A549 (cell line): ENCODE results near the gene TFF1. TPM values are rescaled to one million over a fixed set of nuclear protein-coding genes. Genes with fewer than 3 reads are reported as not detected.

Experiments used
- ATAC-seq, 2 experiments: fragments of 200-7000 bp in 1 of 2; fragments of >200 bp in 1 of 2; cut with Nextera tagmentation in 1 of 2; cut with Tn5 transposase in 1 of 2; 3 replicates each; pipeline versions ENCODE4 v1.8.0 to v1.9.1; 2018 to 2020; ENCODE audit warnings: mild to moderate bottlenecking in 1 of 2, moderate library complexity in 1 of 2
- CTCF ChIA-PET: fragments of 300-600 bp; sonication (Branson Sonifier 250); formaldehyde crosslinking; extraction: SDS; loops from one replicate; lab custom pipeline; 2021; ENCODE audit warnings: antibody characterized with exemption, inconsistent platforms; lab: Yijun Ruan, JAX
- POLR2A ChIA-PET: fragments of 350-600 bp; formaldehyde crosslinking; extraction: SDS; loops from one replicate; lab custom pipeline; 2021; ENCODE audit warnings: antibody characterized with exemption, inconsistent platforms; lab: Yijun Ruan, JAX
- DNase-seq, 2 experiments: peaks; one replicate each; pipeline versions ENCODE4 v3.0.0 to v3.0.0-alpha.2; 2011 to 2016; ENCODE audit warnings: low read depth in 1 of 2, low spot score in 1 of 2
- FAIRE-seq: peaks from 2 replicates; lab custom pipeline; 2011; peaks lifted over from hg19 to GRCh38; lab: Jason Lieb, UNC
- H3K27ac ChIP-seq, 2 experiments: fragments of >200 bp; sonication (Bioruptor Twin); formaldehyde crosslinking; 3 replicates each; pipeline ENCODE4 v1.5.1; 2016 to 2017
- H3K4me1 ChIP-seq: fragments of >200 bp; sonication (Bioruptor Twin); formaldehyde crosslinking; 3 replicates; pipeline ENCODE4 v1.6.1; 2016
- H3K4me2 ChIP-seq: fragments of >200 bp; sonication (Bioruptor Twin); formaldehyde crosslinking; 3 replicates; pipeline ENCODE4 v1.6.1; 2016
- H3K4me3 ChIP-seq: fragments of >200 bp; sonication (Bioruptor Twin); formaldehyde crosslinking; 3 replicates; pipeline ENCODE4 v1.5.1; 2016
- H3K9me3 ChIP-seq: fragments of >200 bp; sonication (Bioruptor Twin); formaldehyde crosslinking; 3 replicates; pipeline ENCODE4 v1.6.1; 2016
- BHLHE40 ChIP-seq: IDR thresholded peaks from 2 replicates; pipeline ENCODE4 v1.6.1; 2012; ENCODE audit warnings: low read depth, low read length, inconsistent platforms
- CBX2 ChIP-seq: fragments of 200-600 bp; sonication (generic); IDR thresholded peaks from 2 replicates; pipeline ENCODE4 v1.6.1; 2016; ENCODE audit warnings: low read depth, mild to moderate bottlenecking, borderline replicate concordance
- CBX8 ChIP-seq: fragments of 200-600 bp; sonication (generic); IDR thresholded peaks from 2 replicates; pipeline ENCODE4 v1.6.1; 2016
- CHD2 ChIP-seq: fragments of 150-350 bp; IDR thresholded peaks from 2 replicates; pipeline ENCODE4 v1.6.1; 2014; ENCODE audit warnings: low read length; ENCODE audit not compliant: partially characterized antibody
- EHF ChIP-seq: fragments of 250-450 bp; sonication (Bioruptor Pico); IDR thresholded peaks from 2 replicates; pipeline ENCODE4 v1.5.0; 2020; ENCODE audit warnings: mild to moderate bottlenecking
- FOSB ChIP-seq: fragments of 250-450 bp; sonication (Bioruptor Pico); IDR thresholded peaks from 2 replicates; pipeline ENCODE4 v1.5.0; 2020; ENCODE audit warnings: mild to moderate bottlenecking, moderate library complexity
- GATA3 ChIP-seq: IDR thresholded peaks from 2 replicates; pipeline ENCODE4 v1.6.1; 2012; ENCODE audit warnings: borderline replicate concordance
- HEYL ChIP-seq: fragments of 250-450 bp; sonication (Bioruptor Pico); IDR thresholded peaks from 2 replicates; pipeline ENCODE4 v1.8.0; 2021; ENCODE audit warnings: mild to moderate bottlenecking, moderate library complexity
- HMGXB4 ChIP-seq: fragments of 250-450 bp; sonication (Bioruptor Pico); IDR thresholded peaks from 2 replicates; pipeline ENCODE4 v1.5.0; 2021; ENCODE audit warnings: mild to moderate bottlenecking, moderate library complexity, borderline replicate concordance
- HOXA7 ChIP-seq: fragments of 250-450 bp; sonication (Bioruptor Pico); IDR thresholded peaks from 2 replicates; pipeline ENCODE4 v1.5.0; 2020; ENCODE audit warnings: mild to moderate bottlenecking, moderate library complexity
- MAX ChIP-seq: IDR thresholded peaks from 2 replicates; pipeline ENCODE4 v1.6.1; 2012
- NFE2L2 ChIP-seq: fragments of 150-350 bp; conservative IDR thresholded peaks from 2 replicates; pipeline ENCODE4 v1.6.1; 2014; ENCODE audit warnings: low read length
- PHF8 ChIP-seq: fragments of 200-600 bp; sonication (generic); IDR thresholded peaks from 2 replicates; pipeline ENCODE4 v1.6.1; 2016; ENCODE audit warnings: low read depth, mild to moderate bottlenecking, antibody characterized with exemption, moderate library complexity, borderline replicate concordance
- POLR2A ChIP-seq: IDR thresholded peaks from 2 replicates; pipeline ENCODE4 v1.6.1; 2012; ENCODE audit warnings: mild to moderate bottlenecking, low read length
- POLR2AphosphoS2 ChIP-seq: conservative IDR thresholded peaks from 2 replicates; pipeline ENCODE4 v1.6.1; 2012; ENCODE audit warnings: low read length, improper control_type of control experiment, inconsistent platforms
- RCOR1 ChIP-seq: fragments of 150-350 bp; IDR thresholded peaks from 2 replicates; pipeline ENCODE4 v1.6.1; 2014; ENCODE audit warnings: antibody characterized with exemption, low read length, low read depth
- REST ChIP-seq: fragments of 200-600 bp; sonication (generic); IDR thresholded peaks from 2 replicates; pipeline ENCODE4 v1.6.1; 2016; ENCODE audit warnings: antibody characterized with exemption, mild to moderate bottlenecking, moderate library complexity
- RFX5 ChIP-seq: fragments of 450-650 bp; IDR thresholded peaks from 2 replicates; pipeline ENCODE4 v1.7.1; 2014; ENCODE audit warnings: antibody characterized with exemption, mild to moderate bottlenecking, moderate library complexity
- SMC3 ChIP-seq: fragments of >200 bp; sonication (Bioruptor Twin); formaldehyde crosslinking; IDR thresholded peaks from 3 replicates; pipeline ENCODE4 v1.6.1; 2018; ENCODE audit warnings: inconsistent platforms
- SREBF2 ChIP-seq: fragments of 450-650 bp; IDR thresholded peaks from 2 replicates; pipeline ENCODE4 v1.6.1; 2014; ENCODE audit warnings: mild to moderate bottlenecking, moderate library complexity
- ZC3H11A ChIP-seq: fragments of 450-650 bp; IDR thresholded peaks from 2 replicates; pipeline ENCODE4 v1.6.1; 2014; ENCODE audit warnings: antibody characterized with exemption, mild to moderate bottlenecking
- WGBS: methylation state at CpG from one replicate; pipeline ENCODE4 v1.1.6; 2017; ENCODE audit errors: missing lambda C conversion rate; 5-methylcytosine and 5-hydroxymethylcytosine counted together
- polyA plus RNA-seq, 4 experiments: library from polyadenylated mRNA; depleted of rRNA in 3 of 4; stranded (reverse); fragments of >200 nt; fragmentation: RNase III in 1 of 4; extraction: RNeasy Plus Mini Kit Qiagen cat#74134 plus additional on column Dnase treatment in 1 of 4; gene quantifications; 2 replicates in 3 of 4; 3 replicates in 1 of 4; pipeline ENCODE4 v1.2.3, GENCODE V29; 2011 to 2017
- TF ChIP-seq, protein P1 (sequence below): fragments of >200 bp; sonication (Bioruptor Twin); formaldehyde crosslinking; IDR thresholded peaks from 2 replicates; pipeline ENCODE4 v1.6.1; 2016

TFF1 gene
- polyA plus RNA-seq, 2 of the 4 experiments (the other 2 are of a cell fraction), result 1.0 to 5.8 TPM

DNA sequence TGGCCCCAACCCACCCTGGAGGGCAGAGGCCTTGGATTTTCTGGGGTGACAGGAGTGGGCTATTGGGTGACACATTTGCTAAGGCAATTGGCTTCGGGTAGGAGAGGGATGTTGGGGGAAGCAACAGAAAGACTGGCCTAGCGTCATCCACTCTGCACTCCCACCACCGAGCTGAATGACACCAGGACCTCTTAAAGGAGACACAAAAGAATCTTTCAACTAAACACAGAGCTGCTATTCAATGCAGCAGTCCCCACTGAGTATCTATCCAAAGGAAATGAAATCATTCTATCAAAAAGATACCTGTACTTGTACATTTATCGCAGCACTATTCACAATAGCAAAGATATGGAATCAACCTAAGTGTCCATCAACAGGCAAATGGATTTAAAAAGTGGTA is 21.7 kb downstream of the TFF1 start:
- TF ChIP-seq, protein P1, sequence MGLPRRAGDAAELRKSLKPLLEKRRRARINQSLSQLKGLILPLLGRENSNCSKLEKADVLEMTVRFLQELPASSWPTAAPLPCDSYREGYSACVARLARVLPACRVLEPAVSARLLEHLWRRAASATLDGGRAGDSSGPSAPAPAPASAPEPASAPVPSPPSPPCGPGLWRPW, result no peak
- TF ChIP-seq PHF8 (no peak), CBX2 (no peak), POLR2AphosphoS2 (no peak), NFE2L2 (no peak), BHLHE40 (no peak), ZC3H11A (no peak), CBX8 (no peak), POLR2A (no peak), RCOR1 (no peak), HMGXB4 (CRISPR knock-in tag) (no peak)
- no peak overlapping the region for H3K4me3 ChIP-seq
- no peaks in the 10 kb centered on the region for H3K4me1 ChIP-seq
- no peak overlapping the region for H3K4me2 ChIP-seq
- ATAC-seq (no peak), DNase-seq (no peak), FAIRE-seq (no peak)
- 72% methylated on average over 4 of the region's 4 CpGs for WGBS
- CTCF ChIA-PET, result interaction anchor here (0.9 kb wide), 1 partner anchor 33 kb away, joined by 3 read pairs; no protein-coding TSS in a partner anchor
- POLR2A ChIA-PET, result no interaction called here
- no peak overlapping the region for H3K27ac ChIP-seq
- no peaks in the 10 kb centered on the region for H3K9me3 ChIP-seq

DNA sequence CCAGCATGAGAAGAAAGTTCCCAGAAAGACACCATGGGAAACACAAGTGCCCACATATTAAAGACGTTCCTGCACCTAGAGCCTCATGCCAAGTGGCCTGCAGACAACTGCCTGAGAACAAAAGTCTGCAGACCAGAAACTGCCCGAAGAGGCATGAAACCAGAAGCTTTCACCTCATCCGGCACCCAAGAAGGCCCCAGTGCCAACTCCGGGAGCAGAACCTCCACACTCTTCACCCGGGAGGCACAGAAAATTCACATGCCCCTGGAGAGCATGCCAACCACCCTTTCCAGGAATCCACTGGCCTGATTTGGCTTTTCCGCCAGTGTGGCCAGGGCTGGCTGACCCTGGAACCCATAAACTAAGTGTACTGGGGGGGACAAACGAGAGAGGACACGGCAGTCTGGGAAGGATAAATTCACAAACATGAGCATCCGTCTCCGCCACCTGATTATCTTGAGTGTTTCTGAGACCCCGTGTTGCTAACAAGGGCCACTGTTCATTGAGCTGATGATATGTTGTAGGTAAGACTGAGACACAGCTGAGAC is 22.3 kb downstream of the TFF1 start:
- H3K9me3 ChIP-seq, result no peaks in the 10 kb centered on the region
- no peak for TF ChIP-seq POLR2AphosphoS2
- no peak for TF ChIP-seq RCOR1
- no peak for TF ChIP-seq CBX2
- WGBS, result 75% methylated on average over 7 of the region's 11 CpGs
- H3K27ac ChIP-seq, result no peak overlapping the region
- H3K4me2 ChIP-seq, result no peak overlapping the region
- POLR2A ChIA-PET, result no interaction called here
- no peak for ATAC-seq
- H3K4me1 ChIP-seq, result no peaks in the 10 kb centered on the region
- no peak for FAIRE-seq
- H3K4me3 ChIP-seq, result no peak overlapping the region
- CTCF ChIA-PET, result no interaction called here
- DNase-seq, result no peak

DNA sequence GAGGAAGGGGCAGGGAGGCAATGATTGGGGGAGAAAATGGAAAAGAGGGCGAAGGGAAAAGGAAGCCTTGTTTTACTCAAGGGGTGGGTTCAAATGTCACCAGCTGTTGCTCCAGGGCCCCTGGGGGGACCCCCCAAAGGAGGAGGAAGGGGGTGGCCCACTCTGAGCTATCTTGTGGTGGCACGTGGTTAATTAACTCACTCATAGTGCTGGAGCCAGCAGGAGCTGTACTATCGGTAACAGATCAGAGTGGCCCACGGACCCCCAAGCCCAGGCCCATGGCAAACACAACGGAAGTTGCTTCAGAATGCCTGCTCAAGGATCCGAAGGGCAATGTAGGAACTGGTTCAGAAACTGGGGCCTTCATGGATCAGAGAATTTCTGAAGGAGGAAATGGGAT is 22.8 kb downstream of the TFF1 start:
- no peaks in the 10 kb centered on the region for H3K9me3 ChIP-seq
- DNase-seq, result no peak
- no peak overlapping the region for H3K4me3 ChIP-seq
- WGBS, result 75% methylated on average over 6 of the region's 6 CpGs
- no peak overlapping the region for H3K4me2 ChIP-seq
- POLR2A ChIA-PET, result no interaction called here
- no peak overlapping the region for H3K27ac ChIP-seq
- CTCF ChIA-PET, result no interaction called here
- no peaks in the 10 kb centered on the region for H3K4me1 ChIP-seq
- no peak for ATAC-seq
- TF ChIP-seq POLR2AphosphoS2 (no peak), HOXA7 (CRISPR knock-in tag) (no peak)
- FAIRE-seq, result no peak

DNA sequence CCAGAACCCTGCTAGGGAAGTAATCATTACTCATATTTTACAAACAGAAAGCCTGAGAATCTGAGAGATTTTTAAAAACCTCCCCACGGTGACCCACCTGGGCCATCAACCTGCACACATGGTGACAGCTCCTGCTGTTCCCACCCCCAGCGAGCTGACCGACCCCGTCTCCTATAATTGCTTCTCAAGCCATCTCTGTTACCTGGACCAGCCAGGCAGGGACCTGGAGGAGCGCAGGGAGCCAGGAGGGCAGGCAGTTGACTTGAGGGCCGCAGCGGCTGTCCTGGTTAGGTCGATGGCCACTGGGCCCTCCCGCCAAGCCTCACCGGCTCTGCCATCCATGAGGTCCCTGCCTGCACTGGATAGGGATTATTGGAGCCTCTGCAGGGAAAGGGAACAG is 23.2 kb downstream of the TFF1 start:
- ATAC-seq (no peak), FAIRE-seq (no peak), DNase-seq (no peak)
- POLR2A ChIA-PET, result no interaction called here
- H3K4me3 ChIP-seq, result no peak overlapping the region
- no peaks in the 10 kb centered on the region for H3K9me3 ChIP-seq
- 47% methylated on average over 5 of the region's 10 CpGs for WGBS
- H3K27ac ChIP-seq, result no peak overlapping the region
- no peak overlapping the region for H3K4me2 ChIP-seq
- H3K4me1 ChIP-seq, result no peaks in the 10 kb centered on the region
- CTCF ChIA-PET, result no interaction called here
- TF ChIP-seq PHF8 (no peak), REST (no peak), SREBF2 (no peak), CHD2 (no peak), CBX2 (no peak), HEYL (CRISPR knock-in tag) (no peak), SMC3 (no peak), EHF (CRISPR knock-in tag) (no peak), HMGXB4 (CRISPR knock-in tag) (no peak), MAX (no peak), GATA3 (no peak), BHLHE40 (no peak), POLR2A (no peak), RFX5 (no peak), FOSB (no peak), POLR2AphosphoS2 (no peak)
- TF ChIP-seq, protein P1, result no peak
